IMR-90 (cell line): ENCODE data around the gene PRKCE.

Experiments used
- BHLHE40 ChIP-seq: fragments of 150-350 bp; IDR thresholded peaks from 2 replicates; pipeline ENCODE4 v1.6.1; 2016; ENCODE audit warnings: mild to moderate bottlenecking, low read depth, low read length
- CEBPB ChIP-seq: IDR thresholded peaks from 2 replicates; pipeline ENCODE4 v1.6.1; 2012; ENCODE audit warnings: low read depth, low read length, improper control_type of control experiment
- CTCF ChIP-seq: conservative IDR thresholded peaks from 2 replicates; pipeline ENCODE4 v1.5.1; 2012; ENCODE audit warnings: mild to moderate bottlenecking, low read depth, low read length, improper control_type of control experiment
- FOS ChIP-seq: fragments of 150-350 bp; IDR thresholded peaks from 2 replicates; pipeline ENCODE4 v1.6.1; 2016; ENCODE audit warnings: low read depth, low read length
- MAFK ChIP-seq: IDR thresholded peaks from 2 replicates; pipeline ENCODE4 v1.6.1; 2012; ENCODE audit warnings: low read depth, low read length, improper control_type of control experiment
- MAZ ChIP-seq: IDR thresholded peaks from 2 replicates; pipeline ENCODE4 v1.6.1; 2012; ENCODE audit warnings: low read depth, mild to moderate bottlenecking, low read length, improper control_type of control experiment, moderate library complexity, borderline replicate concordance
- MXI1 ChIP-seq: IDR thresholded peaks from 2 replicates; pipeline ENCODE4 v1.6.1; 2012; ENCODE audit warnings: low read depth, mild to moderate bottlenecking, low read length, moderate library complexity, borderline replicate concordance
- POLR2A ChIP-seq: IDR thresholded peaks from 2 replicates; pipeline ENCODE4 v1.6.1; 2012; ENCODE audit warnings: mild to moderate bottlenecking, low read depth, low read length
- RAD21 ChIP-seq: IDR thresholded peaks from 2 replicates; pipeline ENCODE4 v1.6.1; 2012; ENCODE audit warnings: low read length, improper control_type of control experiment
- SMC3 ChIP-seq: fragments of 150-350 bp; IDR thresholded peaks from 2 replicates; pipeline ENCODE4 v1.6.1; 2016; ENCODE audit warnings: low read depth, mild to moderate bottlenecking, antibody characterized with exemption, low read length, moderate library complexity
- USF2 ChIP-seq: fragments of 150-350 bp; IDR thresholded peaks from 2 replicates; pipeline ENCODE4 v1.6.1; 2017; ENCODE audit warnings: mild to moderate bottlenecking, antibody characterized with exemption, low read length, low read depth
- TF ChIP-seq, protein P1 (sequence below): fragments of 150-350 bp; IDR thresholded peaks from 2 replicates; pipeline ENCODE4 v1.6.1; 2016; ENCODE audit warnings: low read depth, mild to moderate bottlenecking, low read length, moderate library complexity, borderline replicate concordance

DNA sequence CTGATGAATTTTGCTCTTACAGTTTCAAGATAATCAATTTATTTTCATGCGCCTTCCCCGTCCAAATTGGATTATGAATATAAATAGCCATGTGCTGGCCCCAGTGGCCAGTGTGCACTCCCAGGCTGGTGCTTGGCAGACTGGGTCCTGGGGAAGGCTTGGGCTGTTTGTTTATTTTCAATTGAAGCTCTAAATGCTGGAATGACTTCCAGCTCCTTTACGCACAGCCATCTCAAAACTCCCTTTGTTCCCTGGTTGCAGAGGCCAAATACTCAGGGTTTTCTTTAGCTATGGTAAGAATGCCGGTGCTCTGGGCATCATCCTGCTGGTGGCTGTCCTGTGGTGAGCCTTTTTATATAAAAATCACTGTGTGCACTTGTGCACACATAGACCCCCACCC, 131.5 kb downstream of the PRKCE start:
- no peak for TF ChIP-seq CTCF
- no peak for TF ChIP-seq MAZ
- no peak for TF ChIP-seq CEBPB
- no peak for TF ChIP-seq USF2
- TF ChIP-seq MAFK, result no peak
- no peak for TF ChIP-seq POLR2A
- no peak for TF ChIP-seq BHLHE40
- TF ChIP-seq RAD21, result no peak
- no peak for TF ChIP-seq SMC3
- TF ChIP-seq, protein P1, sequence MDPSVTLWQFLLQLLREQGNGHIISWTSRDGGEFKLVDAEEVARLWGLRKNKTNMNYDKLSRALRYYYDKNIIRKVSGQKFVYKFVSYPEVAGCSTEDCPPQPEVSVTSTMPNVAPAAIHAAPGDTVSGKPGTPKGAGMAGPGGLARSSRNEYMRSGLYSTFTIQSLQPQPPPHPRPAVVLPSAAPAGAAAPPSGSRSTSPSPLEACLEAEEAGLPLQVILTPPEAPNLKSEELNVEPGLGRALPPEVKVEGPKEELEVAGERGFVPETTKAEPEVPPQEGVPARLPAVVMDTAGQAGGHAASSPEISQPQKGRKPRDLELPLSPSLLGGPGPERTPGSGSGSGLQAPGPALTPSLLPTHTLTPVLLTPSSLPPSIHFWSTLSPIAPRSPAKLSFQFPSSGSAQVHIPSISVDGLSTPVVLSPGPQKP, result no peak
- TF ChIP-seq FOS, result no peak
- TF ChIP-seq MXI1, result no peak
